ENCODE data around the gene PIP4K2A.
"Not testable (repeated sequence)": the region's sequence is repeated elsewhere in the genome, so short reads cannot be mapped to it uniquely, and the experiment has no call there.

Gene PIP4K2A

GRCh38 chr10:22500656-22501340 is 213.6 kb downstream of the PIP4K2A start:
- ChIA-PET CTCF (interaction anchor here (0.6 kb wide), 2 partner anchors 64 to 147 kb away, joined by 3 to 5 read pairs; no protein-coding TSS in a partner anchor), POLR2A (interaction anchor here (1.0 to 1.3 kb wide), 2 partner anchors 19 to 64 kb away, joined by 3 to 5 read pairs (median 3); no protein-coding TSS in a partner anchor)

GRCh38 chr10:22499973-22500372 is 214.4 kb downstream of the PIP4K2A start:
- DNase-seq (ENCODE audit: extremely low spot score): not testable (repeated sequence)
- CTCF ChIA-PET: interaction anchor here (0.6 to 0.7 kb wide), 3 partner anchors 63 to 182 kb away, joined by 4 to 5 read pairs (median 4); no protein-coding TSS in a partner anchor
- POLR2A ChIA-PET: interaction anchor here (1.0 to 1.3 kb wide), 2 partner anchors 18 to 63 kb away, joined by 3 to 5 read pairs; no protein-coding TSS in a partner anchor

More at GRCh38 chr10:22500656-22501340, 213.6 kb downstream of the PIP4K2A start:
- TF ChIP-seq SP1 (IDR thresholded peaks at IDR 0.05) (no peak), LEF1 (IDR thresholded peaks at IDR 0.05; ENCODE audit: borderline replicate concordance) (peak; percentile 64; the same call in 1 of the 2 replicates), PKNOX1 (IDR thresholded peaks at IDR 0.05) (peak; percentile 93), ARNT (IDR thresholded peaks at IDR 0.05) (peak; percentile 45), NFRKB (IDR thresholded peaks at IDR 0.05) (no peak), CTBP1 (IDR thresholded peaks at IDR 0.05; ENCODE audit: borderline replicate concordance) (peak; percentile 81; the same call in 1 of the 2 replicates), ZNF384 (IDR thresholded peaks at IDR 0.05) (no peak)
- DNase-seq (ENCODE audit: extremely low spot score): no peak

GRCh38 chr10:22495396-22495795 is 219.0 kb downstream of the PIP4K2A start:
- ChIA-PET CTCF (no interaction called here), POLR2A (interaction anchor here (0.7 kb wide), 1 partner anchor 179 kb away, joined by 3 read pairs; the partner anchor contains the start of gene COMMD3)
- no peak for DNase-seq (ENCODE audit: extremely low spot score)
- TF ChIP-seq ZNF384 (IDR thresholded peaks at IDR 0.05): peak; percentile 48; the same call in 1 of the 2 replicates
- TF ChIP-seq ELF4 (IDR thresholded peaks at IDR 0.05): no peak
- TF ChIP-seq NFRKB (IDR thresholded peaks at IDR 0.05): no peak

- ChIA-PET CTCF (no interaction called here), POLR2A (interaction anchor here (1.0 kb wide), 1 partner anchor 9 kb away, joined by 4 read pairs; no protein-coding TSS in a partner anchor)
- no peak for DNase-seq (ENCODE audit: extremely low spot score)
- TF ChIP-seq ZNF384 (IDR thresholded peaks at IDR 0.05) (no peak), LEF1 (IDR thresholded peaks at IDR 0.05; ENCODE audit: borderline replicate concordance) (no peak), ELF4 (IDR thresholded peaks at IDR 0.05) (no peak), CTBP1 (IDR thresholded peaks at IDR 0.05; ENCODE audit: borderline replicate concordance) (no peak), TARDBP (IDR thresholded peaks at IDR 0.05) (no peak), SUZ12 (IDR thresholded peaks at IDR 0.05) (no peak), PKNOX1 (IDR thresholded peaks at IDR 0.05) (no peak), HDGF (IDR thresholded peaks at IDR 0.05; ENCODE audit: borderline replicate concordance) (no peak), BHLHE40 (IDR thresholded peaks at IDR 0.05; ENCODE audit: borderline replicate concordance) (no peak)
These were observed 220.4 kb downstream of the PIP4K2A start for GRCh38 chr10:22494007-22494406.

GRCh38 chr10:22491931-22492615 is 222.3 kb downstream of the PIP4K2A start:
- CTCF ChIA-PET: no interaction called here

GRCh38 chr10:22491480-22491879 is 222.9 kb downstream of the PIP4K2A start:
- no peak for DNase-seq (ENCODE audit: extremely low spot score)
- POLR2A ChIA-PET: no interaction called here
- CTCF ChIA-PET: interaction anchor here (0.6 kb wide), 1 partner anchor 1077 kb away, joined by 5 read pairs; no protein-coding TSS in a partner anchor
- TF ChIP-seq FOXM1 (IDR thresholded peaks at IDR 0.05; ENCODE audit: borderline replicate concordance) (no peak), SP1 (IDR thresholded peaks at IDR 0.05) (no peak), ELF4 (IDR thresholded peaks at IDR 0.05) (no peak), ARNT (IDR thresholded peaks at IDR 0.05) (no peak), BHLHE40 (IDR thresholded peaks at IDR 0.05; ENCODE audit: borderline replicate concordance) (no peak), FOXK2 (IDR thresholded peaks at IDR 0.05) (no peak), PKNOX1 (IDR thresholded peaks at IDR 0.05) (no peak), ZNF384 (IDR thresholded peaks at IDR 0.05) (no peak), NFRKB (IDR thresholded peaks at IDR 0.05) (no peak), L3MBTL2 (conservative IDR thresholded peaks at IDR 0.05) (no peak), TARDBP (IDR thresholded peaks at IDR 0.05) (no peak), HDGF (IDR thresholded peaks at IDR 0.05; ENCODE audit: borderline replicate concordance) (no peak), FOXA1 (IDR thresholded peaks at IDR 0.05) (no peak)

More at GRCh38 chr10:22491931-22492615, 222.3 kb downstream of the PIP4K2A start:
- POLR2A ChIA-PET: interaction anchor here (1.0 kb wide), 1 partner anchor 13 kb away, joined by 3 read pairs; no protein-coding TSS in a partner anchor
- no peak for DNase-seq (ENCODE audit: extremely low spot score)
- no peak for TF ChIP-seq L3MBTL2 (conservative IDR thresholded peaks at IDR 0.05)
- TF ChIP-seq BHLHE40 (IDR thresholded peaks at IDR 0.05; ENCODE audit: borderline replicate concordance): no peak
- TF ChIP-seq ARNT (IDR thresholded peaks at IDR 0.05): no peak
- no peak for TF ChIP-seq SUZ12 (IDR thresholded peaks at IDR 0.05)
- no peak for TF ChIP-seq FOXM1 (IDR thresholded peaks at IDR 0.05; ENCODE audit: borderline replicate concordance)
- no peak for TF ChIP-seq CTBP1 (IDR thresholded peaks at IDR 0.05; ENCODE audit: borderline replicate concordance)
- no peak for TF ChIP-seq ZNF384 (IDR thresholded peaks at IDR 0.05)
- no peak for TF ChIP-seq HDGF (IDR thresholded peaks at IDR 0.05; ENCODE audit: borderline replicate concordance)
- TF ChIP-seq FOXK2 (IDR thresholded peaks at IDR 0.05): no peak
- no peak for TF ChIP-seq LEF1 (IDR thresholded peaks at IDR 0.05; ENCODE audit: borderline replicate concordance)
- no peak for TF ChIP-seq NFRKB (IDR thresholded peaks at IDR 0.05)

All from HEK293T (cell line).